ENCODE results near the gene IGFL1.
"Not testable (repeated sequence)": the region's sequence is repeated elsewhere in the genome, so short reads cannot be mapped to it uniquely, and the experiment has no call there.

The IGFL1 gene

DNA sequence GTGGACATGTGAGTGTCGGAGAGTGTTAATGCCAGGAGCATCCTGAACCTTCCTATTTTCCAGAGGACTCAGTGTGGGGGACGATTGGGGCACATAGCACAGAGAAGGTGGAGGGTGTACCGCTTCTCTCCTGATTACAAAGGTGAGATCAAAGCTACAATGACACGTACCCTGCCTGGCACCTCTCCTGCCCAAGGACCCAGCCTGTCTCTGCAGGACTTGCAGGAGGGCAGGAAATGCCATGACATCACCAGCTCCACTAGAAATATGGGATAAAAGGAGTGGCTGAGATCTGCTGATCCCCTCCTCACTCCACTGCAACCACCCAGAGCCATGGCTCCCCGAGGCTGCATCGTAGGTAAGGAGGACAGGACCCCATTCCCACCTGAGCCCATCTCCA, at the start of gene IGFL1:
TSS of gene IGFL1 (plus strand) at position 301 of the 400 bp plus-strand sequence. CDS start at position 334, 33 bp downstream.
- DNase-seq (ENCODE audit: low read depth), result no peak
- TF ChIP-seq, protein P1, sequence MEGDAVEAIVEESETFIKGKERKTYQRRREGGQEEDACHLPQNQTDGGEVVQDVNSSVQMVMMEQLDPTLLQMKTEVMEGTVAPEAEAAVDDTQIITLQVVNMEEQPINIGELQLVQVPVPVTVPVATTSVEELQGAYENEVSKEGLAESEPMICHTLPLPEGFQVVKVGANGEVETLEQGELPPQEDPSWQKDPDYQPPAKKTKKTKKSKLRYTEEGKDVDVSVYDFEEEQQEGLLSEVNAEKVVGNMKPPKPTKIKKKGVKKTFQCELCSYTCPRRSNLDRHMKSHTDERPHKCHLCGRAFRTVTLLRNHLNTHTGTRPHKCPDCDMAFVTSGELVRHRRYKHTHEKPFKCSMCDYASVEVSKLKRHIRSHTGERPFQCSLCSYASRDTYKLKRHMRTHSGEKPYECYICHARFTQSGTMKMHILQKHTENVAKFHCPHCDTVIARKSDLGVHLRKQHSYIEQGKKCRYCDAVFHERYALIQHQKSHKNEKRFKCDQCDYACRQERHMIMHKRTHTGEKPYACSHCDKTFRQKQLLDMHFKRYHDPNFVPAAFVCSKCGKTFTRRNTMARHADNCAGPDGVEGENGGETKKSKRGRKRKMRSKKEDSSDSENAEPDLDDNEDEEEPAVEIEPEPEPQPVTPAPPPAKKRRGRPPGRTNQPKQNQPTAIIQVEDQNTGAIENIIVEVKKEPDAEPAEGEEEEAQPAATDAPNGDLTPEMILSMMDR (conservative IDR thresholded peaks at IDR 0.05; ENCODE audit: control insufficient read depth, insufficient read depth, low read depth, low read length), result no peak
- H3K4me3 ChIP-seq (ENCODE audit: control insufficient read depth, low read depth, low read length), result no peak within 1 kb of the TSS

DNA sequence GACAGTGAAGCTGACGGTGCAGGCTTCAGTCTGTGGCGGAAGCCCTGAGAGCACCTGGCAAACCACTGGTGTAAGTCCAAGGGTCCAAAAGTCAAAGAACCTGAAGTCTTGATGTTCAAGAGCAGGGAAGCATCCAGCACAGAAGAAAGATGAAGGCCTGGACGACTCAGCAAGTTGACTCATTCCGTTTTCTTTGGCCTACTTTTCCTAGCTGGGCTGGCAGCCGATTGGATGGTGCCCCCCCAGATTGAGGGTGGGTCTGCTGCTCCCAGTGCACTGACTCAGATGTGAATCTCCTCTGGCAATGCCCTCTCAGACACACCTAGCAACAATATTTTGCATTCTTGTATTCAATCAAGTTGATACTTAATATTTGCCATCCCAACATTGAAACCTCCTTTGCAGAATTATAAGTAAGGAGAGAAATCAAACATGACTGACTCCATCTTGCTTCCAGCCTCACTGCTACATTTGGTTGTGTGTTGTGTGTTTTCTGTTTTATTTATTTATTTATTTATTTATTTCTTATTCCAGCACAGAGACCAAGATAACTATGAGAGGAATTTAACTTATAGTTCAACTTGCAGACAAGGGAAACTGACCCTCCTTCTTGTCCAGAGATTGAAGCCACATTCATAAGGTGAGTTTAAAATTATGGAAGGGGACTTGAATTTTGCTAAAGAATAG, 48.7 kb upstream of the IGFL1 start:
- peak; percentile 77 for DNase-seq (ENCODE audit: low read depth)
- TF ChIP-seq, protein P1 (conservative IDR thresholded peaks at IDR 0.05; ENCODE audit: control insufficient read depth, insufficient read depth, low read depth, low read length), result no peak
- no peak overlapping the region for H3K4me3 ChIP-seq (ENCODE audit: control insufficient read depth, low read depth, low read length)

DNA sequence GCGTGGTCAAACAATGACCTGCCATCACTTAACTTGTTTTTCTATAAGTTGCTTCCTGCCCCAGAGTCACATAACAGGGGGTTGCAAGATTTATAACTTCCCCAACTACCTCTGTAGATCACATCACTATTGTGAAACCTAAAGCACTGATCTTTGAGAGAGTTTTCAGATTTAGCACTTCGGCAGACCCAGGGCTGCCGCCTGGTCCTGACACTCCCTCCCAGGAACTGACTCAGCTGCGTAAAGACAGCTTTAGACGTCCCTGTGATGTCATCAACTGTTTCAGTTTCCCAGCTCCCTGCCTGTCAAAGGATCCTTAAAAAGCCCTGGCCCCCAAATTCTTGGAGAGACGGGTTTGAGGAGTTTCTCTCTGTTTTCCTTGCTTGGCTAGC, 48.2 kb upstream of the IGFL1 start:
- peak; percentile 68 for DNase-seq (ENCODE audit: low read depth)
- TF ChIP-seq, protein P1 (conservative IDR thresholded peaks at IDR 0.05; ENCODE audit: control insufficient read depth, insufficient read depth, low read depth, low read length), result no peak
- no peak overlapping the region for H3K4me3 ChIP-seq (ENCODE audit: control insufficient read depth, low read depth, low read length)

DNA sequence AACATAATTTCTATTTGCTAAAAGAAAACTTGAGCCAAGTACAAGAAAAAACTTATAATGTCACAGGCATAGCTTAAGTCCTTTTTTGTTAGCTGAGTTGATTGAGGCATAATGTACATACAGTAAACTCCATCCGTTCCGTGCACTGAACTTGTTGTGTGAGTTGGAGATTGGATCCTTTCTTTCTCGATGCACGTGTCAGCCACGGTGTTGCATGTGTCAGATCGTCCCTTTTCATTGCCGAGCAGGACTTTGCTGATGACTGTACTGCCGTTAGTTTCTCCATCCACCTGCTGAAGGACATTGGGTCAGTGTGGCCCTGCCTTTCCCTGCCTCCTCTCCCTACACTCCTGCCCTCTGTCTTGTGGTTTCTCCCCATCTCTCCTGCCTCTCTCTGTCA, 47.1 kb upstream of the IGFL1 start:
- no peak for DNase-seq (ENCODE audit: low read depth)
- no peak overlapping the region for H3K4me3 ChIP-seq (ENCODE audit: control insufficient read depth, low read depth, low read length)
- TF ChIP-seq, protein P1 (conservative IDR thresholded peaks at IDR 0.05; ENCODE audit: control insufficient read depth, insufficient read depth, low read depth, low read length), result no peak

DNA sequence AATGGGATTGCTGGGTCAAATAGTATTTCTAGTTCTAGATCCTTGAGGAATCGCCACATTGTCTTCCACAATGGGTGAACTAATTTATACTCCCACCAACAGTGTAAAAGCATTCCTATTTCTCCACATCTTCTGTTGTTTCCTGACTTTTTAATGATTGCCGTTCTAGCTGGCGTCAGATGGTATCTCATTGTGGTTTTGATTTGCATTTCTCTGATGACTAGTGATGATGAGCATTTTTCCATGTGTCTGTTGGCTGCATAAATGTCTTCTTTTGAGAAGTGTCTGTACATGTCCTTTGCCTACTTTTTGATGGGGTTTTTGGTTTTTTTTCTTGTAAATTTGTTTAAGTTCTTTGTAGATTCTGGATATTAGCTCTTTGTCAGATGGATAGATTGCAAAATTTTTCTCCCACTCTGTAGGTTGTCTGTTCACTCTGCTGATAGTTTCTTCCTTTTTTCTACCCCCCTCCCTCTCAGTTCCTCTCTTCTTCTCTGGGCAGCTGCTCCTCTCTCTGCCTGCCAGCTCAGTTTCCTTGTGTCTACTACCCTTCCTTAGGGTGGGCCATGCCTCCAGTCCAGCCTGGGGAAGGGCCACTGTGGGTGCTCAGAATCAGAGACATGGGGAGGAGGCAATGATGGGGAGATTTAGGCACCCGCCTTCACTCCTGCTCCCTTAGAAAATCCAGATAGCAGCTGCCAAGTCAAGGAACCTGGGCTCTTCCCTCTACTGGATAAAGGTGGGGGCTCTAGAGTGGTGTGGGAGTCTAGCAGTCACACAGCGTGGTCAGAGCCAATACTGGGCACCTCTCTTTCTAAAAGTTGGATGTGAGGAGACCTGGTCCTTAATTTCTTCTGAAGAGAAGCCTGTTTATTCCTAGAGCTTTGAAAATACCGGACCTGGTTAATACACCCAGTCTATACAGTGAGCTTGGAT, 44.5 kb upstream of the IGFL1 start:
- peak; percentile 35 for DNase-seq (ENCODE audit: low read depth)
- not testable (repeated sequence) for H3K4me3 ChIP-seq (ENCODE audit: control insufficient read depth, low read depth, low read length)

DNA sequence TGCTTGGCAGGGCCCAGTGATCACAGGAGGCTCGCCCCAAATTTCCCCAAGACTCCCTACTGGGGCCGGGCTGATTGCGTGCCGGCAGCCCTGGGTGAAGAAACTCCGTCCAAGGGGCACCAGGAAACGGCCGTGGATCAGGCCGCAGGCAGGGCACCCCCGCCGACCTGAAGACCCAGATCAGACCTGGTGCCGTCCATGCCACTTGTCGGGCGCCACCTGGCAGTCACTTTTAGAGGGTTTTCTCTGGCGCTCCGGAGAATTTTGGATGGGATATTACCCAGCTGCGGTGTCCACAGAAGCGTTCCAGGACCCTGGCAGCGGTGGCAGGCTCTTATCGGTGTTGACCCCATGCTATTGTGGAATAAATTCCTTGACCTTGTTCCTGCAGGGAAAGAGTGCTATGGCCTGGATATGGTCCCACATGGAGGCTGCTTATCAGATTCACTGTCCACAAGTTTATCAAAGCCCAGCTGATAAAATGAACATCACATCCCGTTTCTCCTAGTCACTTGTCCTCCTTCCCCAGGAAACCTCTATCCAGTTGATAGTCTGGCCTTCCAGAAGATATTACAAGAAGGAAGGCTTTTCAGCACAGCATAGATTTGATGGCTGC, 43.3 kb upstream of the IGFL1 start:
- H3K4me3 ChIP-seq (ENCODE audit: control insufficient read depth, low read depth, low read length), result no peak overlapping the region
- TF ChIP-seq, protein P1 (conservative IDR thresholded peaks at IDR 0.05; ENCODE audit: control insufficient read depth, insufficient read depth, low read depth, low read length), result no peak
- DNase-seq (ENCODE audit: low read depth), result no peak

DNA sequence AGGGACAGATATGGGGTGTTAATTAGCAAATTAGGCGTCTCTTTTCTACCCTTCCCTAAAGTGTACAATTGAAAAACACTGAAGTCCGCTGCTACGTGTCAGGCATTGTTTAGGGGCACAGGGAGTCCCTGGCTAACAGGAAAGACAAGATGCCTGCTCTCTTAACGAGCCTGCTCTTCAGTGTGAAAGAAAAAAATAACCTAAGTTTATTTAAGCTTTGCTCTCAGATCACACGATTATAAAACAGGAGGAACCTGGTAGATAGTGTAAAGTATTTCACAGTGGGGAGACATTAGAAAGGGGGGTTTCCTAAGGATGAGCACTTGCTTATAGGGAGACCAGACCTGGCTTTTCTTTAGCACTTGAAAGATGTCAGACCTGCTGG, 42.8 kb upstream of the IGFL1 start:
- TF ChIP-seq, protein P1 (conservative IDR thresholded peaks at IDR 0.05; ENCODE audit: control insufficient read depth, insufficient read depth, low read depth, low read length), result no peak
- no peak for DNase-seq (ENCODE audit: low read depth)
- H3K4me3 ChIP-seq (ENCODE audit: control insufficient read depth, low read depth, low read length), result no peak overlapping the region
